ENCODE data around the gene FOXE3.

DNA sequence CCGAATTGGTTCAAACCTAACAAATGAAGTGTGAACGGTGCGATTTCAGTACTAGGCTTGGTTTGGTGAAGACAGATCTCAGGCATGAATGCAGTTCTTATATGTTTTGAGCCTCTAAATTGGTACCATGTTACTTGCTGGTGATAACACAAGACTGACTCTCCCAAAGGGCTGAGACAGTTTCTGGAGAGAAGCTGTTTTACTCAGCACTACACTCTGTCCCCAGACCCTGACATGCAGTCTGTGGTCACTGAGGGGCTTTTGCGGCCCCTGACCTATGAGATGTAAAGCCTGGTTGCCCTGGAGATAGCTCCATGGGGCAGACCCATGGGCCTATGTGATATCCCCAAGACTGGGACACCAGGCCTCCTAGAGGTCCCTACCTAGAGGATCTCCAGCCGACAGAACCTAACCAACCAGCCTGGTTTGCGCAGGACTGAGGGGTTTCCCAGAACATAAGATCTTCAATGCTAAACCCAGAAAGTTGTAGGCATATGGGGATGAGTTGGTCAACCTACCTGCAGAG is 19.4 kb upstream of the FOXE3 start:
- TF ChIP-seq, protein P1, sequence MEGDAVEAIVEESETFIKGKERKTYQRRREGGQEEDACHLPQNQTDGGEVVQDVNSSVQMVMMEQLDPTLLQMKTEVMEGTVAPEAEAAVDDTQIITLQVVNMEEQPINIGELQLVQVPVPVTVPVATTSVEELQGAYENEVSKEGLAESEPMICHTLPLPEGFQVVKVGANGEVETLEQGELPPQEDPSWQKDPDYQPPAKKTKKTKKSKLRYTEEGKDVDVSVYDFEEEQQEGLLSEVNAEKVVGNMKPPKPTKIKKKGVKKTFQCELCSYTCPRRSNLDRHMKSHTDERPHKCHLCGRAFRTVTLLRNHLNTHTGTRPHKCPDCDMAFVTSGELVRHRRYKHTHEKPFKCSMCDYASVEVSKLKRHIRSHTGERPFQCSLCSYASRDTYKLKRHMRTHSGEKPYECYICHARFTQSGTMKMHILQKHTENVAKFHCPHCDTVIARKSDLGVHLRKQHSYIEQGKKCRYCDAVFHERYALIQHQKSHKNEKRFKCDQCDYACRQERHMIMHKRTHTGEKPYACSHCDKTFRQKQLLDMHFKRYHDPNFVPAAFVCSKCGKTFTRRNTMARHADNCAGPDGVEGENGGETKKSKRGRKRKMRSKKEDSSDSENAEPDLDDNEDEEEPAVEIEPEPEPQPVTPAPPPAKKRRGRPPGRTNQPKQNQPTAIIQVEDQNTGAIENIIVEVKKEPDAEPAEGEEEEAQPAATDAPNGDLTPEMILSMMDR (IDR thresholded peaks at IDR 0.05; ENCODE audit: low read depth, low read length, poor library complexity, severe bottlenecking) = no peak
- TF ChIP-seq EZH2phosphoT487 (IDR thresholded peaks at IDR 0.05; ENCODE audit: borderline replicate concordance, low read length) = no peak
